Stomach (tissue), 19 donors: Measurements from ENCODE around the gene SGPL1. TPM values are rescaled to one million over a fixed set of nuclear protein-coding genes. Genes with fewer than 3 reads are reported as not detected.
A peak's percentile ranks its signal among the peaks of the same experiment; 100 is the strongest.
"Not testable (repeated sequence)": the region's sequence is repeated elsewhere in the genome, so short reads cannot be mapped to it uniquely, and the experiment has no call there.

ENCODE experiments used
- DNase-seq, 2 donors: peaks; one replicate each; pipeline versions ENCODE4 v3.0.0 to v3.0.0-alpha.2; 2013 to 2019
- H3K27ac ChIP-seq, 5 donors: fragments of 200-600 bp in 4 of 5; sonication (generic) in 4 of 5; one replicate each; pipeline ENCODE4 v1.5.1; 2013 to 2019; ENCODE audit warnings: mild to moderate bottlenecking in 1 of 5, moderate library complexity in 1 of 5
- H3K27me3 ChIP-seq, 3 donors: fragments of 200-600 bp; sonication (generic); one replicate each; pipeline ENCODE4 v1.5.1; 2017 to 2019; ENCODE audit warnings: mixed run types in 1 of 3
- H3K36me3 ChIP-seq, 4 donors: fragments of 200-600 bp; sonication (generic); 1 replicate in 3 of 4; 2 replicates in 1 of 4; pipeline ENCODE4 v1.5.1; 2016 to 2019
- H3K4me1 ChIP-seq, 4 donors: fragments of 200-600 bp; sonication (generic); one replicate each; pipeline ENCODE4 v1.5.1; 2016 to 2019
- H3K4me3 ChIP-seq, 4 donors: fragments of 200-600 bp; sonication (generic) in 3 of 4; one replicate each; pipeline ENCODE4 v1.5.1; 2016 to 2019; ENCODE audit warnings: mild to moderate bottlenecking in 1 of 4
- H3K9me3 ChIP-seq, 4 donors: fragments of 200-600 bp; sonication (generic); one replicate each; pipeline ENCODE4 v1.5.1; 2016 to 2019
- CTCF ChIP-seq, 7 experiments: fragments of 450-650 bp in 4 of 7; fragments of 200-600 bp in 3 of 7; sonication (generic) in 3 of 7; IDR thresholded peaks; one replicate each; pipeline ENCODE4 v1.5.1; 2016 to 2019; ENCODE audit warnings: antibody characterized with exemption in 7 of 7, control low read depth in 2 of 7, mild to moderate bottlenecking in 1 of 7
- EP300 ChIP-seq: sonication (generic); formaldehyde crosslinking; IDR thresholded peaks from one replicate; pipeline ENCODE4 v1.6.1; 2017; ENCODE audit warnings: antibody characterized with exemption
- POLR2A ChIP-seq, 4 donors: fragments of 450-650 bp; IDR thresholded peaks; one replicate each; pipeline ENCODE4 v1.6.1; 2016; ENCODE audit warnings: antibody characterized with exemption in 4 of 4, control low read depth in 2 of 4, mild to moderate bottlenecking in 1 of 4, moderate library complexity in 1 of 4
- POLR2AphosphoS5 ChIP-seq, 3 donors: sonication (generic); formaldehyde crosslinking; IDR thresholded peaks; one replicate each; pipeline ENCODE4 v1.6.1; 2016; ENCODE audit warnings: antibody characterized with exemption in 3 of 3
- WGBS, 5 donors: extraction: QIAGEN DNeasy Blood & Tissue Kit in 3 of 5; methylation state at CpG; one replicate each; pipeline versions ENCODE4 v1.1.5 to v1.1.7; 2013 to 2018; 5-methylcytosine and 5-hydroxymethylcytosine counted together
- intact Hi-C: fragments of 100-400 bp; cut with DNase I; formaldehyde crosslinking; loops from one replicate; pipeline ENCODE4 v1.15.1; 2023; ENCODE audit warnings: low total_unique reads
- long read RNA-seq, 10 donors: transcript quantifications; one replicate each; lab custom pipeline, GENCODE V29; 2026
- polyA plus RNA-seq, 3 donors: library from polyadenylated mRNA; stranded (reverse); fragments of 200-250 nt; gene quantifications; one replicate each; pipeline ENCODE4 v1.2.3, GENCODE V29; 2013
- total RNA-seq, 5 donors: library from RNA; depleted of rRNA; stranded (reverse); fragments of >200 nt; gene quantifications; one replicate each; pipeline versions ENCODE4 v1.1.0 to v1.2.3, GENCODE V29; 2014 to 2016
- donor health status: healthy with polysubstance abuse.
- donor health status: Bipolar disorder and iron deficiency.
- donor health status: healthy.

Gene SGPL1
- 10 to 100 TPM in 4 of 5 donors, 1 to 10 TPM in 1; 1.2 to 65.5 (median 32.5) TPM for total RNA-seq
- polyA plus RNA-seq: 1 to 10 TPM; 3.7 to 7.6 (median 6.0) TPM
- long read RNA-seq, donor 1, full-length matches to known transcripts: 3 of 3 reads
- long read RNA-seq, donor 1, partial matches to known transcripts: 0 of 3 reads
- long read RNA-seq, donor 1, other reads (novel, unspliced or antisense): 0 of 3 reads
- long read RNA-seq, donor 2, full-length matches to known transcripts: 2 of 2 reads
- long read RNA-seq, donor 2, partial matches to known transcripts: 0 of 2 reads
- long read RNA-seq, donor 2, other reads (novel, unspliced or antisense): 0 of 2 reads
- long read RNA-seq, donor 3, full-length matches to known transcripts: 1 of 21 reads
- long read RNA-seq, donor 3, partial matches to known transcripts: 20 of 21 reads
- long read RNA-seq, donor 3, other reads (novel, unspliced or antisense): 0 of 21 reads
- long read RNA-seq, donor 4, full-length matches to known transcripts: 1 of 1 reads
- long read RNA-seq, donor 4, partial matches to known transcripts: 0 of 1 reads
- long read RNA-seq, donor 4, other reads (novel, unspliced or antisense): 0 of 1 reads
- long read RNA-seq, donor 5, full-length matches to known transcripts: 1 of 1 reads
- long read RNA-seq, donor 5, partial matches to known transcripts: 0 of 1 reads
- long read RNA-seq, donor 5, other reads (novel, unspliced or antisense): 0 of 1 reads
- long read RNA-seq, donor 6, full-length matches to known transcripts: 3 of 459 reads
- long read RNA-seq, donor 6, partial matches to known transcripts: 456 of 459 reads
- long read RNA-seq, donor 6, other reads (novel, unspliced or antisense): 0 of 459 reads
- long read RNA-seq, donor 7, full-length matches to known transcripts: 2 of 21 reads
- long read RNA-seq, donor 7, partial matches to known transcripts: 19 of 21 reads
- long read RNA-seq, donor 7, other reads (novel, unspliced or antisense): 0 of 21 reads
- long read RNA-seq, donor 8, partial matches to known transcripts: 218 of 338 reads
- long read RNA-seq, donor 8, other reads (novel, unspliced or antisense): 120 of 338 reads
- long read RNA-seq, donor 9, full-length matches to known transcripts: 1 of 1 reads
- long read RNA-seq, donor 9, partial matches to known transcripts: 0 of 1 reads
- long read RNA-seq, donor 9, other reads (novel, unspliced or antisense): 0 of 1 reads
- long read RNA-seq, donor 10, full-length matches to known transcripts: 2 of 135 reads
- long read RNA-seq, donor 10, partial matches to known transcripts: 133 of 135 reads
- long read RNA-seq, donor 10, other reads (novel, unspliced or antisense): 0 of 135 reads

- Histone ChIP-seq H3K36me3 (peaks cover 11 to 27% (median 21%) of the 10 kb centered on the region in 4 donors), H3K27ac (peak within 1 kb of the TSS; percentile 92 to 100 (median 95)), H3K4me1 (peaks cover 6 to 27% (median 12%) of the 10 kb centered on the region in 4 donors), H3K27me3 (no peaks in the 10 kb centered on the region), H3K9me3 (no peaks in the 10 kb centered on the region), H3K4me3 (peak within 1 kb of the TSS; percentile 68 to 92 (median 74))
- peak in 5 of 7 experiments; percentile 74 to 99 (median 96) for TF ChIP-seq CTCF (IDR thresholded peaks at IDR 0.05)
- no peak for TF ChIP-seq EP300
- TF ChIP-seq POLR2AphosphoS5 (IDR thresholded peaks at IDR 0.05): peak in 2 of 3 donors; percentile 42 to 49
- DNase-seq: peak; percentile 92 to 95
- intact Hi-C loops: loop anchor here (5.0 kb wide), 1 partner anchor 62 kb away; no protein-coding TSS in a partner anchor
- WGBS, 5 donors: 1 to 3% (median 2%) methylated on average over 16 to 58 of the region's 58 CpGs
Observed at GRCh38 chr10:70815504-70816219, at the start of gene SGPL1. Gene SGPL1, plus strand, starts transcription at chr10:70815948. Its CDS starts 906 bp downstream, at chr10:70816854.

GRCh38 chr10:70768026-70768685, 47.6 kb upstream of the SGPL1 start:
- intact Hi-C loops, H3K36me3 ChIP-seq, H3K4me1 ChIP-seq, H3K27me3 ChIP-seq, H3K9me3 ChIP-seq, H3K4me3 ChIP-seq, H3K27ac ChIP-seq: not testable (repeated sequence)
- WGBS, 5 donors: 74 to 82% (median 78%) methylated on average over 6 of the region's 6 CpGs
- DNase-seq: peak; percentile 20 to 32

DNA sequence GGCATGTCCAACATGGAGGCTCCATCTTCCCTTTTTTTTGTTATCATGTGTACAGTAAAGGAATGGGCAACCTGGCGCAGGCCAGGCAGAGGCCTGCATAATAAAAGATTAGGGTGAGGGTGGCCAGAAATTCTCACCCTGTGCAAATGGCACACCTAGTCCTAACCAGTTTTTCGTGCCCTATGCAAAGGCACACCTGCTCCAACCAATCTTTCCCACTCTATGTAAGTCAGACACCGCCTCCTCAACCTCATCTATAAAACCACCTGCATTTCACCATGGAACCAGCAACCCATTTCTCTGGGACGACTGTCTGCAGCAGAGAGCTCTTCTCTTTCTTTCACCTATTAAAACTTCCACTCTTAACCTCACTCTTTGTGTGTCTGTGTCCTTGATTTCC, 46.6 kb upstream of the SGPL1 start:
- H3K27me3 ChIP-seq: no peaks in the 10 kb centered on the region
- peak in 1 of 2 donors; percentile 9 for DNase-seq
- H3K4me1 ChIP-seq: no peaks in the 10 kb centered on the region
- H3K4me3 ChIP-seq: no peak overlapping the region
- TF ChIP-seq POLR2A (IDR thresholded peaks at IDR 0.05) (no peak), CTCF (IDR thresholded peaks at IDR 0.05) (no peak), POLR2AphosphoS5 (IDR thresholded peaks at IDR 0.05) (no peak), EP300 (no peak)
- peaks cover 0 to 9% (median 4%) of the 10 kb centered on the region in 4 donors for H3K9me3 ChIP-seq
- 59 to 84% (median 75%) methylated on average over 4 of the region's 4 CpGs for WGBS, 5 donors
- intact Hi-C loops: no loop called here
- H3K27ac ChIP-seq: no peak overlapping the region
- H3K36me3 ChIP-seq: no peaks in the 10 kb centered on the region

DNA sequence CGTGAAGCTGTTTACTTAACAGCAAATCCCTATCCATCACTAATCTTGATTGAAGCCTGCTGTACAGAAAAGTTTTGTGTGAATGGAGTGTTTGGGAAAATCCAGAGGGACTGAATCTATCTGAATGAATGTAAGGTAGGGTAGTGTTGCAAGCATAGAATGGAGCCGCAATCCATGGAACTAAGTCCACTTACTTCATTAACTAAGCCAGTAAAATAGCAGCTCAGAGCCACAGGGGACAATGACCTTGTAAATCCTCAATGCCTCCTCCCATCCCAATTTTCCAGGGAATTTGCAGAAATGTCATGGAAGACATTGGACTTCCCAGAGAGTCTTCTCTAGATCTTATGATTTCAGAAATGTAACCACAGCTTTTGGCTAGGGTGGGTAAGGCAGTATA, 45.7 kb upstream of the SGPL1 start:
- peaks cover 0 to 1% (median 0%) of the 10 kb centered on the region in 4 donors for H3K4me1 ChIP-seq
- H3K9me3 ChIP-seq: peaks cover 0 to 9% (median 4%) of the 10 kb centered on the region in 4 donors
- no peak for DNase-seq
- TF ChIP-seq POLR2A (IDR thresholded peaks at IDR 0.05) (no peak), CTCF (IDR thresholded peaks at IDR 0.05) (no peak), POLR2AphosphoS5 (IDR thresholded peaks at IDR 0.05) (no peak), EP300 (no peak)
- WGBS, 5 donors: 63 to 79% (median 67%) methylated on average over 2 of the region's 2 CpGs
- no peak overlapping the region for H3K27ac ChIP-seq
- intact Hi-C loops: no loop called here
- no peaks in the 10 kb centered on the region for H3K27me3 ChIP-seq
- H3K36me3 ChIP-seq: no peaks in the 10 kb centered on the region
- H3K4me3 ChIP-seq: no peak overlapping the region

- H3K27me3 ChIP-seq, H3K4me1 ChIP-seq, H3K27ac ChIP-seq, H3K4me3 ChIP-seq, DNase-seq, H3K9me3 ChIP-seq, H3K36me3 ChIP-seq, intact Hi-C loops: not testable (repeated sequence)
- WGBS, 5 donors: 91 to 97% (median 94%) methylated on average over 7 of the region's 7 CpGs
Observed at GRCh38 chr10:70770516-70770915, 45.2 kb upstream of the SGPL1 start.
